Panc1 (cell line): ENCODE measurements around the gene CFAP410. TPM values are rescaled to one million over a fixed set of nuclear protein-coding genes. Genes with fewer than 3 reads are reported as not detected.

Experiments
- ATAC-seq: fragments of 200-7000 bp; cut with Tn5 transposase; 2 replicates; pipeline ENCODE4 v1.9.1; 2020; ENCODE audit warnings: mild to moderate bottlenecking, moderate library complexity
- BruUV-seq: library from RNA; stranded (reverse); fragments of 400-500 nt; replicated peaks from 2 replicates; lab custom pipeline; 2021; lab: Mats Ljungman, UMichigan
- CTCF ChIA-PET: fragments of 300-600 bp; sonication (Branson Sonifier 250); formaldehyde crosslinking; loops from one replicate; lab custom pipeline; 2022; ENCODE audit warnings: antibody characterized with exemption; lab: Charles Lee
- POLR2A ChIA-PET: fragments of 300-600 bp; sonication (Branson Sonifier 250); formaldehyde crosslinking; loops from one replicate; lab custom pipeline; 2022; ENCODE audit warnings: antibody characterized with exemption; lab: Charles Lee
- DNase-seq: peaks from one replicate; pipeline ENCODE4 v3.0.0-alpha.2; 2010; ENCODE audit warnings: low read depth, low spot score
- H3K27ac ChIP-seq: 2 replicates; pipeline ENCODE4 v1.5.1; 2011; ENCODE audit warnings: mild to moderate bottlenecking, low read length, inconsistent platforms
- H3K27me3 ChIP-seq: fragments of 200-500 bp; sonication (Bioruptor generic); 2 replicates; pipeline ENCODE4 v1.6.0; 2014; ENCODE audit warnings: low read length, inconsistent platforms; ENCODE audit not compliant: control insufficient read depth, insufficient read depth
- H3K36me3 ChIP-seq: fragments of 200-500 bp; sonication (Bioruptor generic); 2 replicates; pipeline ENCODE4 v1.5.1; 2014; ENCODE audit warnings: inconsistent platforms, mild to moderate bottlenecking, low read length, moderate library complexity; ENCODE audit not compliant: control insufficient read depth, insufficient read depth
- H3K4me1 ChIP-seq: 2 replicates; pipeline ENCODE4 v1.5.1; 2011; ENCODE audit warnings: inconsistent platforms, mild to moderate bottlenecking, low read length, moderate library complexity; ENCODE audit not compliant: control insufficient read depth, insufficient read depth
- H3K4me3 ChIP-seq, 2 experiments: 2 replicates each; pipeline ENCODE4 v1.5.1; 2011 to 2012; ENCODE audit warnings: low read depth in 2 of 2, low read length in 2 of 2, mild to moderate bottlenecking in 2 of 2, inconsistent platforms in 1 of 2, moderate library complexity in 1 of 2
- H3K9me3 ChIP-seq: fragments of 200-500 bp; sonication (Bioruptor generic); 2 replicates; pipeline ENCODE4 v1.5.1; 2014; ENCODE audit warnings: low read depth, mild to moderate bottlenecking, inconsistent platforms, low read length, moderate library complexity; ENCODE audit not compliant: control insufficient read depth, insufficient read depth
- CTCF ChIP-seq: fragments of 450-650 bp; IDR thresholded peaks from 2 replicates; pipeline ENCODE4 v1.5.1; 2017; ENCODE audit warnings: mild to moderate bottlenecking
- POLR2AphosphoS5 ChIP-seq: IDR thresholded peaks from 2 replicates; pipeline ENCODE4 v1.6.1; 2012; ENCODE audit warnings: mild to moderate bottlenecking, low read depth, low read length, moderate library complexity
- REST ChIP-seq, 2 experiments: IDR thresholded peaks; 2 replicates each; pipeline ENCODE4 v1.6.1; 2011 to 2012; ENCODE audit warnings: low read depth in 2 of 2, control low read depth in 1 of 2, low read length in 1 of 2, mild to moderate bottlenecking in 1 of 2, moderate library complexity in 1 of 2; ENCODE audit not compliant: insufficient read depth in 1 of 2
- SIN3A ChIP-seq: IDR thresholded peaks from 2 replicates; pipeline ENCODE4 v1.6.1; 2012; ENCODE audit warnings: low read depth, mild to moderate bottlenecking, low read length, moderate library complexity, borderline replicate concordance; ENCODE audit not compliant: insufficient read depth
- TCF7L2 ChIP-seq: IDR thresholded peaks from 2 replicates; pipeline ENCODE4 v1.6.1; 2011; ENCODE audit warnings: mild to moderate bottlenecking, low read depth, low read length, inconsistent platforms
- in situ Hi-C: cut with HindIII; loops from 2 replicates; pipeline ENCODE4 v1.10.0; 2016; ENCODE audit warnings: low sequenced_read_pairs, low pct_unique_long_range_greater_than_20kb
- intact Hi-C: fragments of 100-400 bp; cut with micrococcal nuclease; formaldehyde crosslinking; loops from one replicate; pipeline ENCODE4 v1.10.0; 2022; ENCODE audit not compliant: unreplicated experiment
- total RNA-seq: library from RNA; stranded (reverse); gene quantifications from one replicate; pipeline ENCODE4 v1.2.1, GENCODE V29; 2021; ENCODE audit not compliant: unreplicated experiment

Gene CFAP410
- total RNA-seq, 1 experiment from 2014 or later: 11.8 TPM

- in situ Hi-C loops (no loop called here), intact Hi-C loops (no loop called here)
- DNase-seq (no peak), ATAC-seq (peak; percentile 48)
- POLR2A ChIA-PET: no interaction called here
- TF ChIP-seq TCF7L2 (no peak), POLR2AphosphoS5 (no peak), REST (IDR thresholded peaks at IDR 0.05; ENCODE audit: insufficient read depth in 1 of 2, low read depth in 2 of 2, low read length in 1 of 2) (no peak), CTCF (no peak; the same call in 1 of the 2 replicates), SIN3A (no peak)
- Histone ChIP-seq H3K4me1 (no peaks in the 10 kb centered on the region), H3K27ac (no peak overlapping the region), H3K4me3 (no peak overlapping the region), H3K36me3 (no peaks in the 10 kb centered on the region), H3K9me3 (no peaks in the 10 kb centered on the region), H3K27me3 (no peaks in the 10 kb centered on the region)
- CTCF ChIA-PET: no interaction called here
- no TSS peak for BruUV-seq
These were observed 38.2 kb upstream of the CFAP410 start for GRCh38 chr21:44377201-44377921.

GRCh38 chr21:44376606-44377005, 37.4 kb upstream of the CFAP410 start:
- Histone ChIP-seq H3K36me3 (no peaks in the 10 kb centered on the region), H3K27me3 (no peaks in the 10 kb centered on the region), H3K9me3 (no peaks in the 10 kb centered on the region), H3K4me3 (no peak overlapping the region), H3K4me1 (no peaks in the 10 kb centered on the region), H3K27ac (no peak overlapping the region)
- no TSS peak for BruUV-seq
- TF ChIP-seq REST (IDR thresholded peaks at IDR 0.05; ENCODE audit: insufficient read depth in 1 of 2, low read depth in 2 of 2, low read length in 1 of 2) (no peak), SIN3A (no peak), CTCF (no peak), TCF7L2 (no peak), POLR2AphosphoS5 (no peak)
- ChIA-PET CTCF (no interaction called here), POLR2A (no interaction called here)
- in situ Hi-C loops (no loop called here), intact Hi-C loops (no loop called here)
- DNase-seq (no peak), ATAC-seq (no peak)
